HG03575 (cell line): ENCODE data around the gene OXLD1.

Source experiments
- ATAC-seq: cut with Tn5 transposase; IDR thresholded peaks from one replicate; pipeline ENCODE4 v1.9.1; 2021; ENCODE audit not compliant: unreplicated experiment, insufficient number of reproducible peaks, low FRiP score; ENCODE audit errors: extremely low read depth

OXLD1 gene

DNA sequence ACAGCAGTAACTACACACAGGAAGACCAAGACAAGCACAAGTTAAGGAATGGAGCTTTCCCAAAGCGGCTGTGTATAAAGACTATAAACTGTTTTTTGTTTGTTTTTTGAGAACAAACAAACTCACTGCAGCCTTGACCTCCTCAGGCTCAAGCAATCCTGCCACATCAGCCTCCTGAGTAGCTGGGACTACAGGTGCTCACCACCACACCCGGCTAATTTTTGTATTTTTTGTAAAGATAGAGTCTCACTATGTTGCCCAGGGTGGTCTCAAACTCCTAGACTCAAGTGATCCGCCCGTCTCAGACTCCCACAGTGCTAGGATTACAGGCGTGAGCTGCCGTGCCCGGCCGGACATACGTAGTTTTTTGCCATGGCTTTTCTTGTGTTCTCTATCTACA is 6.0 kb downstream of the OXLD1 start:
- no peak for ATAC-seq

DNA sequence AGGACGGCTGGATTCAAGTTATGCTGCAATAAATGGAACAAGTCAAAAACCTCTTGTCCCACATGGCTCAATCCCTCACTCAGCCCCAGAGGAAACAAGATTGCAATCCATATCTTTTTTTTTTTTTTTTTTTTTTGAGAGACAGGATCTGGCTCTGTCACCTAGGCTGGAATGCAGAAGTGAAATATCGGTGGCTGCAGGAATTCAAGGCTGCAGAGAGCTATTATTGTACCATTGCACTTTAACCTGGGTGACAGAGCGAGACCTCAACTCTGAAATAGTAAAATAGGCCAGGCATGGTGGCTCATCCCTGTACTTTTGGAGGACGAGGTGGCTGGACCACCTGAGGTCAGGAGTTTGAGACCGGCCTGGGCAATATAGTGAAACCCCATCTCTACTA is 7.4 kb downstream of the OXLD1 start:
- no peak for ATAC-seq

DNA sequence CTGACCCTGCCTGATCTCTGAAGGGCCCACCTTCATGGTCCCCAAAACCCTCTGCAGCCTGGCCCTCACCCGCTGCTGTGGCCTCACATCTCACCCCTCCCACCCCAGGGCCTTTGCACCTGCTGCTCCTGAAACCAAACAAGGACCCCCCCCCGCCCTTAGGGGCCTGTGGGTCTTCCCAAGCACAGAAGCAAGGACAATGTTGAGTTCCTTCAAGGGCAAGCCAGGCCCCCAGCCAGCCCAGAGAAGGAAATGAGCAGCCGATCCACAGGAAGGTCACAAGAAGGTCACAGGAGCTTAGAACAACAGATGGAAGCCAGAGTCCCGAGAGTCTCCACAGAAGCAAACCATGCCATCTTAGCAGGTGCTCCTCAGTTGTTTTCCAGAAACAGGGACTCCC is 9.6 kb downstream of the OXLD1 start:
- ATAC-seq: no peak

DNA sequence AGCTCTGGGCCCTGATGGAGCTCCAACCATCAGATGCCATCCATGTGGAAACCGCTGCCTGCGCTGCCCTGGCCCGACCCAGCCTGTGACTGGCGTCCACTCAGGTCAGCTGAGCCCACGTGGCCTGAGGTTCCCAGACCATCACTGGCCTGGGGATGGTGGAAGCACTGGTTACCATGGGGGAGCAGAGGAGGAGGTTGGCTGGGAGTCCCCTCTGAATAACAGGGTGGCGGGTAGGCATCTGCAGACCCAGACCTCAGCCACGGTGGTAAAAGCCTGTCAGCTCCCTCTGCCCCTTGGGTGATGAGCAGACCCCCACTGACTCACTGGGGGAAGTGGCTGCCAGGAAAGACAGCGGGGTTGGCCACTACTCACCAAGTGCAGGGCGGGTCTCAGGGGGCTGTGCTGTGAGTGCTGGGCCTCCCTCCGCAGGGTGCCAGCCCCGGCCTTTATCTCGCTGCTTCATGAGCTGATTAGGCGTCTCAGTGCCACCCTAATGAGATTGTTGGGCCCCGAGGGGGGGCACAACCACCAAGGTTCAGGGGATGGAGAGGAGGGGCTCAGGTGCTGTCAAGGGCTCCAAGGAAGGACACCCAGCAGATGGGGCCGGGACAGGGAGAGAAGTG is 10.2 kb downstream of the OXLD1 start, which contains the start of gene PDE6G:
TSS of gene PDE6G (minus strand) at position 425 of the 626 bp plus-strand sequence. CDS start 3,237 bp downstream, outside the sequence.
- ATAC-seq: no peak

DNA sequence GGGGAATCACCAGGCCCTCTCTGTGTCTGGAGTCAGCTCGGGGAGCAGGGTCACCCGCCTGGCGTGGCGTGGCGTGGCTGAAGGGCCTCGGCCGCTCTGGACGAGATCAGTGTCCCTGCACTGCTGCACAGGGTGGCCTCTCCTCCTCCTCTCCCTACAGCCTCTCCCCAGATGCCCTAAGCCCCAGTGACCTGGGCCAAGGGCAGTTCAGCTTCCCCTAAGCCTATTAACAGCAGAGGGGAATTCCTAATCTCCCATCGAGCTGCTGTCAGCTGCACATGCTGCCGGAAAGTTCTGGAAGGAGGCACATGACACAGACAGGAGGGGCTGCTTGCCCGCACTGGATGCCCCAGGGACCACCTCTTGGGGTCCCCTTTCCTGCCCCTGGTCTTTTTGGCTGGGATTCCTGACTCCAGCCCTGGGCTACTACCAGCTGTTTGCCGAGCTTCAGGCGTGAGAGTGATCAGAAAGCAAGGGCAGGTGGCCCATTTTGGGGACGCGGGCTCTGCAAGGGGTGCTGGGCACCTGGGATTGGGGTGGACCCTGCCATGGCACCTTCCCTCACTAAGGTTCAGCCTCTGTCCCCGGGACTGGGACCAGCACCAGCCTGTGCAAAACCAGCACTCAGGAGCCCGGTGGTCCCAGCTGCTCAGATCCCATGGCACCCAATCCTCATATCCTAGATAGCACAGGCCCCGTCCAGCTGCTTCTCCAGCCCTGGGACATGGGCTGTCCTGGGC is 10.9 kb downstream of the OXLD1 start:
- no peak for ATAC-seq

DNA sequence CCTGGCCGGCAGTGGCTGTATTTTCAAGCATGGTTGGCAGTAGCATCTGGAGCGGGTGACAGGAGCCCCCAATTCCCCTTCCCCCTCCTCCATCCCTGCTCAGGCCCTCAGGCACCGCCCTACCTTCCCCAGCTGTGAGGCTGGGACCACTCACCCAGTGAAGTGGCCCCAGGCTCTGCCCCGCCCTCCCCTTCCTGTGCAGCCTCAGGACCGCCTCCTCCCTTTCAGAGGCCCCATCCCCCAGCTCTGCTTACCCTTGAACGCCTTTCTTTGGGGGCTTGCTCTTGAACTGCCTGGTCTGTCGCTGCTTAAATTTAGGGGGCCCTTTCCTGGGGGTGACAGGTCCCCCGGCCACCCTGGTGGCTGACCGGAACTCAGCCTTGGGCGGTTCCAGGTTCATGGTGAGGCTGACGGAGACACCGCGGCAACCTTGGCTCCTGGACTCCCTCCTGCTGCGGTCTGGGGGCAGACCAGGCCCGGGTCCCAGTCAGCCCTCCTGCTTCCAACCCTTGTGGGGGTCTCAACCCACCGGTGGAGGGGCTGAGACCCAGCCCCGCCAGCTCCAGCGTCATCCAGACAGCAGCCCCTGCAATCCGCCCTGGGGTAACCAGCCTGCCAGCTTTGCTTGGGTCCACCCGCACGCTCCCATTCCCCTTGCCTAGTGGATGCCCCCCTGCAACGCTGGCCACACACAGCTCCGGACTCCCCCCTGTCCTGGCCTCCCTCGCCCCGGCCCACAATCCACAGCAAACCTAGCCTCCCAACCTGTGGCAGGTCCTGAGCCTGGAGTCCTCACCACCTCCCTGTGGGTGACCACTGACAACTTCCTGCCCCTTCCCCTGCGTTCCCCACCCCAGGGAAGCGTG is 13.3 kb downstream of the OXLD1 start:
- ATAC-seq: no peak

DNA sequence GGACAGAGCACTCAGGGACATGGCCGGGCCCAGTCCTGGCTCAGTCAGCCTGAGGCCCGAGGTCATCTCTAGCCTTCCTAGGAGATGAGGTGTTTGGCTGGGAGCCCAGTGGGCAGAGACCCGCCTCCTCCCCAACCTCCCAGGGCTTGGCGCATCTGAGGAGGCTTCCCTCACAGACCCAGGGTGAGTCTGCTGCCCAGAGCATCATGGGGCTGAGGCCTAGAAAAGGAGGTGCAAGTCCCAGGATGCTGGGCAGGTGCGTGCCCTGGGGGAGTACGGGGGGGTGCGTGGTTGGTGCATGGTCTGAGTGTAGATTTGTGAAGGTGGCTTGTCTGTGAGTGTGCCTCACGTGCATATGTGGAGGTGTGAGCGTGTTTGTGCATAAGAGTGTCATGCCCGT is 14.7 kb downstream of the OXLD1 start:
- no peak for ATAC-seq

DNA sequence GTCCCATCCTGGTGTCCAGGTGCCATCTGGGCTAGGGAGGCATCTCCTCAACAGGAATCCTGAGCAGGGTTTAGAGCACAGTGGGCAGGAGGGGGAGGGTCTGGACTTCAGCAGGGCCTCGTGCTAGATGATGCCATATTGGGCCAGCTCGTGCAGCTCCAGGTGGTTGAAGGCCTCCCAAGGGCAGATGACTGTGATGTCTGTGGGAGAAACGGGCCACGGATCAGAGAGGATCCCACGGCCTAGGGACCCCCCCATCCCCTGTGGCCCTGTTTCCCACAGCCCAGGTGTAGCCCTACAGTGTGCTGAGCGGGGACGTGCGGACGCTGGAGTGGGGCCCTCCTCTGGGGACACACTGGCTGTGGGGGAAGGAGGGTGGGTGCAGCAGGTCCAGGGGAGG is 15.5 kb downstream of the OXLD1 start:
- no peak for ATAC-seq

DNA sequence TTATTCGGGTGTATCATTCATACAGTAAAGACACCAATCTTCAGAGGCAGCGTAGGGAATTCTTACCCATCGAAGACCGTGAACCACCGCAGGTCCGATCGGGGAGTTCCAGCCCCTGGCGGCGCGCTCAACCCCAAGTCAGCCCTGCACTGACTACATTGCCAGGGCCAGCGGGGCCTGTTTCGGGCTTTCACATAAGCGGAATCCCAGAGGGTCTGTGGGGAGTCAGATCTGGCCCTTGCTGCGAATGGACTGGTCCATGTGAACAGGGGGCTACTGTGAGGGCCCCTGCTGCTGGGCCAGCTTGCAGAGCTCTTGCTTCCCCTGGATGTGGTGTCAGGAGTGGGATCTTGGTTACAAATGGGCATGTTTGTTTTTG is 17.7 kb downstream of the OXLD1 start:
- no peak for ATAC-seq

DNA sequence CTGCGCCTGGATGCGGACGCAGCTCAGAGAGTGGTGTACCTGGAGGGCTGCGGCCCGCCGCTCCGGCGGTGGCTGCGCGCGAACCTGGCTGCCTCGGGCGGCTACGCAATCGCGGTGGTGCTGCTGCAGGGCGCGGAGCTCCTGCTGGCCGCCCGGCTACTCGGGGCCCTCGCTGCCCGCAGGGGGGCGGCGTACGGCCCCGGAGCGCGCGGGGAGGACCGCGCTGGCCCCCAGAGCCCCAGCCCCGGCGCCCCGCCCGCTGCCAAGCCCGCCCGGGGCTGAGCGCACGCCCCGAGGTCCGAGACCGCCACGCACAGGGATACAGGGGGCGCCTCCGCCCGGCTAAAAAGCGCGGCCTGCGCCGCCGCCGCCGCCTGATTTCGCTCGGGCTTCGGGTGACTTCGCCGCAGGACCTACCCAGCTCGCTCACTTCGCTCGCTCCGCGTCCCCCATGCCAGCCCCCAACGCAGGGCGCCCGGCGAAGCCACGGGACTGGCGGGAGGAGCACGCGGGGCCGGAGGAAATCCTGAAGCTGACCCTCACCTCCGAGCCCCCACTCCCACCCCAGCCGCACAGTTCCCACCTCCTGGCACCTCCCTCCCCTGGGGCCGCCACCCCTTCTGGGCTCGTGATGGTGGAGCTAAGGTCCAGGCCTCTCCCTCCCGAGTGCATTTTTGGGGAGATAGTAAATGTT is 18.2 kb downstream of the OXLD1 start:
- ATAC-seq: no peak

DNA sequence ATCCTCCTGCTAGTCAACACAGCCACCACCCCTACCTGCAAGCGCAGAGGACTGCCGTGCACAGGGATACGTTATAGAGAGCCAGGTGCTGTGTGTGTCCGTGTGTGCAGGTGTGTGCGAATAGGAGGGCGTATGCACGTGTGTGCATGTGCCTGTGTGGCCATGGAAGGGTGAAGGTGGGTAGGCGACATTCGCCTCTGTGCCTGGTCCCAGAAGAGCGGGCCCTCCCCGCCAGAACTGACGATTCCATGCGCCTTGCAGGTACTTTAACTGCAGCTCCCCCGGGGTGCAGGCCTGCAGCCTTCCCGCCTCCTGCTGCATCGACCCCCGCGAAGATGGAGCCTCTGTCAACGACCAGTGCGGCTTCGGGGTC is 18.8 kb downstream of the OXLD1 start:
- no peak for ATAC-seq

DNA sequence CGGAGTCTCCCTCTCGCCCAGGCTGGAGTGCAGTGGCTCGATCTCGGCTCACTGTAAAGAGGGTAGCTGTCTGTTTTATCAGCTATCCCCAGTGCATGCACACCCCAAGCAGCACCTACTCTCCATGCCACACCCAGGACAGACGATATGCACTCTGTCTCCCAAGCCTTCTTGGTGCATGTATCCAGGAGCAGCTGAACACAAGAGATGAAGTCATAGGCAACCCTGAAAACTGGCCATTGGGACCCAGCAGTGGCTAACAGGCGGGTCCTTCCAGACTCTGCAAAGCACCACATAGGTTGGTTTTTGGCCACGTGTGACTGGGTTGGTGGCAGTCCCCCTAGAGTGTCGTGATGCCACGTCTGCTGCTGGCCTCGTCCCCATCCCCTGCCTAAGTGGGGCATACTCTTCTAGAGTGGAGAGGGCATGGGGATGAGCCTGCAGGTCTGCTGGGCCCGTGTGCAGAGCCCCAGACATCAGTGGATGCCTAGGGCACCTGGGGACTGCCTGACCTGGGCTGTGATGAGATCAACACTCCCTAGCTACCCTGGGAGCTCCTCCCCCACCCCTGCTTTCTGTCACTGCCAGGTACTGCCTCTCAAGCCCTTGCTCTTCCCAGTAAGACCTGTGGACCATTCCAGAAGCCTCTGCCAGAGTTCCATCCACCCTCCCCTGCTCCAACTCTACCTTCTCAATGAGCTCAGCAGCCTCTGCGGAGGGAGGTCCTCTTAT is 19.4 kb downstream of the OXLD1 start:
- no peak for ATAC-seq

DNA sequence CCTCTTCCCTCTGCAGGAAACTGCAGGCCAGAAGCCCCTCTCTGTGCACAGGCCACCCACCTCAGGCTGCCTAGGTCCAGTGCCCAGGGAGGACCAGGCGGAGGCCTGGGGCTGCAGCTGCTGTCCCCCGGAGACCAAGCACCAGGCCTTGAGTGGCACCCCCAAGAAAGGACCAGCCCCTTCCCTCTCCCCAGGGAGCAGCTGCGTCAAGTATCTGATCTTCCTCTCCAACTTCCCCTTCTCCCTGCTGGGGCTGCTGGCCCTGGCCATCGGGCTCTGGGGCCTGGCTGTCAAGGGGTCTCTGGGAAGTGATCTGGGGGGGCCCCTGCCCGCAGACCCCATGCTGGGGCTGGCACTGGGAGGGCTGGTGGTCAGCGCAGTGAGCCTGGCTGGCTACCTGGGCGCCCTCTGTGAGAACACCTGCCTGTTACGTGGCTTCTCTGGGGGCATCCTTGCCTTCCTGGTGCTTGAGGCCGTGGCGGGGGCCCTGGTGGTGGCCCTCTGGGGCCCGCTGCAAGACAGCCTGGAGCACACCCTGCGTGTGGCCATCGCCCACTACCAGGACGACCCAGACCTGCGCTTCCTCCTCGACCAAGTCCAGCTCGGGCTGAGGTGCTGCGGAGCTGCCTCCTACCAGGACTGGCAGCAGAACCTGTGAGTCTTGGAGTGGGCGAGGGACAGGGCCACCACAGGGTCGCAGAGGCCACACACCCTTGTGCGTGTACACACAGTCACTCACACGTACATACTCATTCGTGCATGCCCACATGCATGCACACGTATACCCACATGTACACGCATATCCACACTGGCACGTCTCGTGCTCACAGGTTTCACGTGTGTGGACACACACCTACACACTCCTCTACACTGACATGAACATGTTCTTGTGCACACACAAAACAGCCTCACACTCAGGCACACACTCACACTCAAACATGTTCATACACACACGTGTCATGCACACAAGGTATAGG is 21.1 kb downstream of the OXLD1 start:
- no peak for ATAC-seq

DNA sequence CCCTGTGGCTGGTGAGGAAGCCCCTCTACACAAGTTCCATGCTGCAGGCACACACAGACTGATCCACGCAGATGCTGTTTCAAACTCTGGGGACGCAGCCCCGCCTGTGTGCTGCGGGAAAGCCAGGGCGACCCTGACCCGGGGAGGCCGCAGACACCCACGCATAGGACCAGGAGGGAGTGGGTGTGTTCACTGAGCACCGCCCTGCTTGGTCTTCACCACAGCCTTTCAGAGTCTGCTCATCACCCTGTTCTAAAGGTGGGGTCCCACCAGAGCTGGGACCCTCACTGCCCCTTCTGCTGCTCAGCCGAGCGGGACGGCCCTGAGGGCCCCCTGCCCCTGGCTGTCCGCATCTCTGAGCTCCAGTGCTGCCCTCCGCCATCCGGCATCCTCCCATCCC is 21.9 kb downstream of the OXLD1 start:
- no peak for ATAC-seq

DNA sequence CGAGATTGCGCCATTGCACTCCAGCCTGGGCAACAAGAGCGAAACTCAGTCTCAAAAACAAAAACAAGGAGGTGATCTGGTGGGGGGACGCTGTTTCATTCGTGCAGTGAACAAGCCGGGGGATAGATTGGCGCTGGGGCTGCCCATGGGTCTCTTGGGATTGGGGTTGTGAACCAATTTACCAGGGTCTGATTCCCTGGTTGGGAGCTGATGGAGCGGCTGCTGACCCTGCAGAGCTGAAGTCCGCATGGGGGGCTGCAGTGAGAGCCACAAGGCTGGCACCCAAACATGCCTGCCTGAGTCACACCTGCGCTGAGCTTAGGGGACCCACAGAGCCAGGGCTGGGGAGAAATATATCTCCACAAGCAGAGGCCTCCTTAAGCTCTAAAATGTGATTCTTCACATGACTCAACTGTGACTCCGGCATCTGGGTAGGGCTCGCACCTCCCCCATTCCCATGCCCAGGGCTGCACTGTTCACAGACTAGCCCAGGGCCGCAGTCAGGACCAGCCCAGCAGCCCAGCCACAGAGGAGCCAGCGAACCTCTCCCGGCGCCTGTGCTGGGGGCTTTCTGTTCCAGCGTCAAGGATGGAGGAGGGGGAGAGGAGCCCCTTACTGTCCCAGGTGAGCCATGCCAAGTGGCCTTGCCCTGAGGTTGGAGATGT is 24.4 kb downstream of the OXLD1 start:
- no peak for ATAC-seq

DNA sequence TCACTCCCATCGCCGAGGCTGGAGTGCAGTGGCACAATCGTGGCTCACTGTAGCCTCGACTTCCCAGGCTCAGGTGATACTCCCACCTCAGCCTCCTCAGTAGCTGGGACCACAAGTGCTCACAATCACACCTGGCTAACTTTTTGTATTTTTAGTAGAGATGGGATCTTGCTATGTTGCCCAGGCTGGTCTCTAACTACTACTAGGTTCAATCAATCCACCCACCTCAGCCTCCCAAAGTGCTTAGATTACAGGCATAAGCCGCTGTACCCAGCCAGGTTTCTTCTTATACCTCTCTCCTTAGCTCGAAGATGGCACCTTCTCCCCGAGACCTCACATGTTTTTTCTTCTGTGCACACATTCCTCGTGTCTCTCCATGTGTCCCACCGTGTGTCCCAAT is 26.4 kb downstream of the OXLD1 start:
- ATAC-seq: no peak

DNA sequence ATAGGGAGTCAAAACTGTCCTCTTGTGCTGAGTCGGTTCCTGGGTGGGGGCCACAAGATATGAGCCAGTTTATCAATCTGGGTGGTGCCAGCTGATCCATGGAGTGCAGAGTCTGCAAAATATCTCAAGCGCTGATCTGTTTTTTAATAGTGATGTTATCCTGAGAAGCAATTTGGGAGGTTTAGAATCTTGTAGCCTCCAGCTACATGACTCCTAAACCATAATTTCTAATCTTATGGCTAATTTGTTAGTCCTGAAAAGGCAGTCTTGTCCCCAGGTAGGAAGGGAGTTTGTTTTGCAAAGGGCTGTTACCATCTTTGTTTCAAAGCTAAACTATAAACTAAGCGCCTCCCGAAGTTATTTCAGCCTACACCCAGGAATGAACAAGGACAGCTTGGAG is 27.7 kb downstream of the OXLD1 start:
- ATAC-seq: no peak
